NCI-H1417 treated with DMSO at 0.1 percent for 48 hours (cell line): Measurements from ENCODE around the gene ARL8B.

ENCODE experiments used
- DNase-seq: peaks from one replicate; lab custom pipeline; 2025; lab: John Stamatoyannopoulos, UW

Gene ARL8B

GRCh38 chr3:5187156-5187919, 65.2 kb downstream of the ARL8B start, which contains the start of gene EDEM1:
EDEM1 (plus strand) TSS chr3:5187707; CDS start chr3:5187806, 99 bp downstream.
- peak; percentile 17 for DNase-seq

- DNase-seq: no peak
These were observed 65.9 kb downstream of the ARL8B start for GRCh38 chr3:5187920-5188418.

GRCh38 chr3:5188419-5189221, 66.5 kb downstream of the ARL8B start:
- no peak for DNase-seq

- no peak for DNase-seq
These were observed 68.2 kb downstream of the ARL8B start for GRCh38 chr3:5190147-5190791.

- DNase-seq: no peak
These were observed 69.6 kb downstream of the ARL8B start for GRCh38 chr3:5191555-5192304.

GRCh38 chr3:5192571-5193365, 70.7 kb downstream of the ARL8B start:
- no peak for DNase-seq

GRCh38 chr3:5194341-5194740, 72.2 kb downstream of the ARL8B start:
- no peak for DNase-seq

GRCh38 chr3:5194801-5195509, 72.9 kb downstream of the ARL8B start:
- DNase-seq: no peak

GRCh38 chr3:5195605-5196004, 73.5 kb downstream of the ARL8B start:
- DNase-seq: no peak

GRCh38 chr3:5197022-5197421, 74.9 kb downstream of the ARL8B start:
- DNase-seq: no peak

GRCh38 chr3:5197470-5198312, 75.6 kb downstream of the ARL8B start:
- DNase-seq: no peak

- no peak for DNase-seq
These were observed 76.2 kb downstream of the ARL8B start for GRCh38 chr3:5198313-5198677.

GRCh38 chr3:5198986-5199731, 77.1 kb downstream of the ARL8B start:
- no peak for DNase-seq

GRCh38 chr3:5201536-5201935, 79.4 kb downstream of the ARL8B start:
- DNase-seq: no peak

- DNase-seq: no peak
These were observed 80.1 kb downstream of the ARL8B start for GRCh38 chr3:5202222-5202621.

GRCh38 chr3:5205165-5205941, 83.3 kb downstream of the ARL8B start:
- no peak for DNase-seq

GRCh38 chr3:5210926-5211325, 88.8 kb downstream of the ARL8B start:
- no peak for DNase-seq
